IPS-20b (cell line): Measurements from ENCODE around the gene DAGLA.

ENCODE experiments used
- H3K27ac ChIP-seq: one replicate; pipeline ENCODE4 v1.5.1; 2013; ENCODE audit warnings: low read length
- H3K27me3 ChIP-seq: 2 replicates; pipeline ENCODE4 v1.6.1; 2013; ENCODE audit warnings: mild to moderate bottlenecking, low read length, inconsistent platforms; ENCODE audit not compliant: insufficient read depth
- H3K36me3 ChIP-seq: 2 replicates; pipeline ENCODE4 v1.6.1; 2013; ENCODE audit warnings: low read depth, mild to moderate bottlenecking, inconsistent platforms, low read length, moderate library complexity; ENCODE audit not compliant: insufficient read depth
- H3K4me1 ChIP-seq: 2 replicates; pipeline ENCODE4 v1.6.1; 2013; ENCODE audit warnings: mild to moderate bottlenecking, control low read depth, inconsistent platforms, low read length, moderate library complexity; ENCODE audit not compliant: insufficient read depth
- H3K4me3 ChIP-seq: 2 replicates; pipeline ENCODE4 v1.5.1; 2013; ENCODE audit warnings: mild to moderate bottlenecking, low read length, inconsistent platforms
- H3K9ac ChIP-seq: 2 replicates; pipeline ENCODE4 v1.6.1; 2013; ENCODE audit warnings: low read depth, mild to moderate bottlenecking, inconsistent platforms, low read length, moderate library complexity
- H3K9me3 ChIP-seq: 2 replicates; pipeline ENCODE4 v1.6.1; 2013; ENCODE audit warnings: mild to moderate bottlenecking, low read depth, low read length, inconsistent platforms; ENCODE audit not compliant: insufficient read depth

The DAGLA gene

GRCh38 chr11:61726775-61727174 is 46.6 kb downstream of the DAGLA start:
- Histone ChIP-seq H3K4me3 (no peak overlapping the region), H3K27ac (no peak overlapping the region), H3K9me3 (no peaks in the 10 kb centered on the region), H3K27me3 (no peaks in the 10 kb centered on the region), H3K4me1 (no peaks in the 10 kb centered on the region), H3K36me3 (peaks cover 56% of the 10 kb centered on the region), H3K9ac (no peak overlapping the region)

GRCh38 chr11:61727401-61727811 is 47.2 kb downstream of the DAGLA start:
- H3K27ac ChIP-seq = no peak overlapping the region
- no peak overlapping the region for H3K9ac ChIP-seq
- H3K27me3 ChIP-seq = no peaks in the 10 kb centered on the region
- no peak overlapping the region for H3K4me3 ChIP-seq
- peaks cover 56% of the 10 kb centered on the region for H3K36me3 ChIP-seq
- H3K4me1 ChIP-seq = no peaks in the 10 kb centered on the region
- no peaks in the 10 kb centered on the region for H3K9me3 ChIP-seq

- Histone ChIP-seq H3K27ac (no peak overlapping the region), H3K27me3 (no peaks in the 10 kb centered on the region), H3K4me3 (no peak overlapping the region), H3K9me3 (no peaks in the 10 kb centered on the region), H3K36me3 (peaks cover 53% of the 10 kb centered on the region), H3K4me1 (no peaks in the 10 kb centered on the region), H3K9ac (no peak overlapping the region)
Measured at GRCh38 chr11:61728066-61728939, 48.1 kb downstream of the DAGLA start.

- peaks cover 48% of the 10 kb centered on the region for H3K36me3 ChIP-seq
- no peak overlapping the region for H3K4me3 ChIP-seq
- no peak overlapping the region for H3K9ac ChIP-seq
- H3K4me1 ChIP-seq = no peaks in the 10 kb centered on the region
- H3K27ac ChIP-seq = no peak overlapping the region
- H3K9me3 ChIP-seq = no peaks in the 10 kb centered on the region
- H3K27me3 ChIP-seq = no peaks in the 10 kb centered on the region
Measured at GRCh38 chr11:61728940-61729219, 48.7 kb downstream of the DAGLA start.

GRCh38 chr11:61730240-61730994 is 50.2 kb downstream of the DAGLA start:
- H3K4me3 ChIP-seq = no peak overlapping the region

GRCh38 chr11:61731211-61731951 is 51.2 kb downstream of the DAGLA start:
- Histone ChIP-seq H3K27me3 (no peaks in the 10 kb centered on the region), H3K9me3 (no peaks in the 10 kb centered on the region), H3K4me1 (no peaks in the 10 kb centered on the region), H3K36me3 (peaks cover 31% of the 10 kb centered on the region; the same call in 1 of the 2 replicates), H3K4me3 (no peak overlapping the region), H3K9ac (no peak overlapping the region), H3K27ac (no peak overlapping the region)

More at GRCh38 chr11:61730240-61730994, 50.2 kb downstream of the DAGLA start:
- peaks cover 32% of the 10 kb centered on the region; the same call in 1 of the 2 replicates for H3K36me3 ChIP-seq
- no peaks in the 10 kb centered on the region for H3K27me3 ChIP-seq
- no peaks in the 10 kb centered on the region for H3K4me1 ChIP-seq
- H3K9me3 ChIP-seq = no peaks in the 10 kb centered on the region
- H3K9ac ChIP-seq = no peak overlapping the region
- H3K27ac ChIP-seq = no peak overlapping the region

GRCh38 chr11:61731952-61732675 is 51.9 kb downstream of the DAGLA start:
- Histone ChIP-seq H3K9me3 (no peaks in the 10 kb centered on the region), H3K36me3 (peaks cover 30% of the 10 kb centered on the region; the same call in 1 of the 2 replicates), H3K27ac (no peak overlapping the region), H3K9ac (no peak overlapping the region), H3K4me3 (no peak overlapping the region), H3K4me1 (no peaks in the 10 kb centered on the region), H3K27me3 (no peaks in the 10 kb centered on the region)

- H3K4me1 ChIP-seq = no peaks in the 10 kb centered on the region
- no peaks in the 10 kb centered on the region for H3K9me3 ChIP-seq
- peaks cover 27% of the 10 kb centered on the region; the same call in 1 of the 2 replicates for H3K36me3 ChIP-seq
- no peak overlapping the region for H3K4me3 ChIP-seq
- no peak overlapping the region for H3K27ac ChIP-seq
- no peak overlapping the region for H3K9ac ChIP-seq
- H3K27me3 ChIP-seq = no peaks in the 10 kb centered on the region
Measured at GRCh38 chr11:61732705-61733104, 52.5 kb downstream of the DAGLA start.

- H3K27ac ChIP-seq = no peak overlapping the region
- no peak overlapping the region for H3K4me3 ChIP-seq
- no peak overlapping the region for H3K9ac ChIP-seq
Measured at GRCh38 chr11:61733120-61733978, 53.2 kb downstream of the DAGLA start.

GRCh38 chr11:61734767-61735166 is 54.6 kb downstream of the DAGLA start:
- H3K9me3 ChIP-seq = no peaks in the 10 kb centered on the region
- H3K27me3 ChIP-seq = no peaks in the 10 kb centered on the region
- no peaks in the 10 kb centered on the region for H3K4me1 ChIP-seq
- H3K4me3 ChIP-seq = no peak overlapping the region
- H3K9ac ChIP-seq = no peak overlapping the region
- H3K27ac ChIP-seq = no peak overlapping the region
- peaks cover 17% of the 10 kb centered on the region; the same call in 1 of the 2 replicates for H3K36me3 ChIP-seq

More at GRCh38 chr11:61733120-61733978, 53.2 kb downstream of the DAGLA start:
- no peaks in the 10 kb centered on the region for H3K9me3 ChIP-seq
- H3K4me1 ChIP-seq = no peaks in the 10 kb centered on the region
- H3K27me3 ChIP-seq = no peaks in the 10 kb centered on the region
- peaks cover 25% of the 10 kb centered on the region; the same call in 1 of the 2 replicates for H3K36me3 ChIP-seq
